ENCODE measurements around the gene PPOX.
A peak's percentile ranks its signal among the peaks of the same experiment; 100 is the strongest.

Gene PPOX

DNA sequence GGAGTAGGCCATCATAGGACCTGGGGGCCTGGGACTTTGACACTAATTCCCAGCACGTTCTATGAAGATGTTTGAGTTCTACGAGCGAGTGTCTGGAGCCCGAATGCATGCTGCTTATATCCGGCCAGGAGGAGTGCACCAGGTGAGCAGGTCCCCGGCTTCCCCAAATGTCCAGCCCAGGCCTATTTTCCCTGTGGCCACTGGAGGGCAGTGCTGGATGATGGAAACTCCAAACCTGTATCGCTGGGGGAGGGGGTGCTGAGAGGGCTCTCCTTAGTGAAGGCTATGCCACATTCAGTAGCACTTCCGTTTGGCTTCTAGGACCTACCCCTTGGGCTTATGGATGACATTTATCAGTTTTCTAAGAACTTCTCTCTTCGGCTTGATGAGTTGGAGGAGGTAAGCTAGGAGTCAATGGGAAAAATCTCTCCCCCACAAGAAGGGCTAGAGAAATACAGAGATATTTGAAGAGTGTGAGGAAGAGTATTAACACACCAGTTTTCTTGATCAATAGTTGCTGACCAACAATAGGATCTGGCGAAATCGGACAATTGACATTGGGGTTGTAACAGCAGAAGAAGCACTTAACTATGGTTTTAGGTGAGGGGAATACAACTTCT is 43.7 kb downstream of the PPOX start:
- H3K27ac ChIP-seq: no peak overlapping the region
- no peak for TF ChIP-seq ZFX (IDR thresholded peaks at IDR 0.05; ENCODE audit: borderline replicate concordance)
- TF ChIP-seq, protein P1, sequence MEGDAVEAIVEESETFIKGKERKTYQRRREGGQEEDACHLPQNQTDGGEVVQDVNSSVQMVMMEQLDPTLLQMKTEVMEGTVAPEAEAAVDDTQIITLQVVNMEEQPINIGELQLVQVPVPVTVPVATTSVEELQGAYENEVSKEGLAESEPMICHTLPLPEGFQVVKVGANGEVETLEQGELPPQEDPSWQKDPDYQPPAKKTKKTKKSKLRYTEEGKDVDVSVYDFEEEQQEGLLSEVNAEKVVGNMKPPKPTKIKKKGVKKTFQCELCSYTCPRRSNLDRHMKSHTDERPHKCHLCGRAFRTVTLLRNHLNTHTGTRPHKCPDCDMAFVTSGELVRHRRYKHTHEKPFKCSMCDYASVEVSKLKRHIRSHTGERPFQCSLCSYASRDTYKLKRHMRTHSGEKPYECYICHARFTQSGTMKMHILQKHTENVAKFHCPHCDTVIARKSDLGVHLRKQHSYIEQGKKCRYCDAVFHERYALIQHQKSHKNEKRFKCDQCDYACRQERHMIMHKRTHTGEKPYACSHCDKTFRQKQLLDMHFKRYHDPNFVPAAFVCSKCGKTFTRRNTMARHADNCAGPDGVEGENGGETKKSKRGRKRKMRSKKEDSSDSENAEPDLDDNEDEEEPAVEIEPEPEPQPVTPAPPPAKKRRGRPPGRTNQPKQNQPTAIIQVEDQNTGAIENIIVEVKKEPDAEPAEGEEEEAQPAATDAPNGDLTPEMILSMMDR (IDR thresholded peaks at IDR 0.05): peak; percentile 99

DNA sequence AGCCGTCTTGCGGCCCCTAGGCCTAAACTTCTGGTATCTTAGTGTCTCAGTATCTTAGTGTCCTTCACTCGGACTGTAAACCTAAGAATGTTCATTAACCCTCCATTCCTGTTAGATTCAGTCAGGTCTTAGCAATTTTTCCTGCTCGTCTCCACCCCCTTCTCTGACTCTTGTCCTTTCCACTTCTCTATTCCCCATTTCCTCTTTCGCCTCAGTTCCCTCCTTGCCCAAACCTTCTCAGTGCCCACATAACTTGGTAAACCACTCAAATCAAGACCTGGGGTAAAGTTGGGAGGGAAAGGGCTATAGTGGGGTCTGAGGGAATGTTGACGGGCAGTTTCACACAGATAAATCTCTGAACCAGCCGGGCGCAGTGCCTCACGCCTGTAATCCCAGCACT is 48.1 kb downstream of the PPOX start:
- H3K27ac ChIP-seq: no peak overlapping the region
- TF ChIP-seq, protein P1 (IDR thresholded peaks at IDR 0.05): no peak
- no peak for TF ChIP-seq ZFX (IDR thresholded peaks at IDR 0.05; ENCODE audit: borderline replicate concordance)

DNA sequence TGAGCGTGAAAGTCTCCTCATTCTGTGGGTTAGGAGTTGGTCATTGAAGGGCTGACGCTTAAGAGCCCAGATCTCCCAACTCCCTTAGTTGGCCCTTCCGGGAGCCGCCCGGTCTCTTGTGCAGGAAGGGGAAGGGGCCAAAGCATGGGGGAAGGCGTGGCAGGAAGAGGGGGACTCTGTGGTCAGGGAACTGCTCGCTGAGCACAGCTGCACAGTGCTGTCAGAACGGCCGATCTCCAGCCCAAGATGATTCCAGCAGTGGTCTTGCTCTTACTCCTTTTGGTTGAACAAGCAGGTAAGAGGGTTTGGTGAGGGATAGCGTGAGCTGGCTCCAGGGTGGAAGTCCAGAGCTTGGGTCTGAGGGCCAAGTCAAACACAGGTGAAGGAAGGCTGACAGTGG is 48.9 kb downstream of the PPOX start, which contains the start of gene FCER1G:
FCER1G (plus strand) TSS at position 220 of the 400 bp plus-strand sequence; CDS start at position 247, 27 bp downstream.
- H3K27ac ChIP-seq: no peak within 1 kb of the TSS
- TF ChIP-seq, protein P1 (IDR thresholded peaks at IDR 0.05): no peak
- TF ChIP-seq ZFX (IDR thresholded peaks at IDR 0.05; ENCODE audit: borderline replicate concordance): no peak

DNA sequence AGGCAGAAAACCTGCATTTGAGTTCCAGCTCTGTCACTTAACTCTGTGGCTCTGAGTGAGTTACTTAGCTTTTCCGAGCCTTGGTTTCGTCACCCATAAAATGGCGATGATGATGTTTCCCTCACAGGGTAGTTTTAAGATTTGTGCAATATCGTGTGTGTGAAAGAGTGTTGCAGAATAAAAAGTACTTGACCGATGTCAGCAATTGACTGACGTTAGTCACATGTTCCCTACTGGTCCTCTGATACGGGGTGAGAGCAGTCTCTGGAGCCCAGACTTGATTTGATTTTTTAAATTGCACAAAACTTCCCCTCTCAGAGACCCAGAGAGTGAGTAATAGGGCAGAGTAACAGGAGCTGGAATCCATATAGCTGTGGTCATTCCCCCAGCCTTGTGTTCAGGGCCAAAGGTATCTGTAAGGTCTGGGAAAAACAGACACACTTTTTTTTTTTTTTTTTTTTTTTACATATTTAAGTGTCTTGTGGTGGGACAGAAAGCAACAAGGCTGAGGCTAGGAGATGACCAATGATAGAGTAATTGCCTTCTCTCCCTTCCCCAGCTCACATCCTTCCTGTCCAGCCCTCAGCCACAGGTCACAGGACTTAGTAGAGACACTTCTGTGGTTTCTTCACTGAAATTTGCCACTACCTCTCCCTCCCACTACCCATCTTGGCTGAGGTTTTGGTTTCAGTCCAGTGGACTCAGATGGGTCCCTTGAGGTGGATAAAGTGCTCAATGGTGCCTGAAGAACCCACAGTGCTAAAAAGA is 50.9 kb downstream of the PPOX start:
- TF ChIP-seq ZFX (IDR thresholded peaks at IDR 0.05; ENCODE audit: borderline replicate concordance): no peak
- TF ChIP-seq, protein P1 (IDR thresholded peaks at IDR 0.05): no peak
- H3K27ac ChIP-seq: no peak overlapping the region

DNA sequence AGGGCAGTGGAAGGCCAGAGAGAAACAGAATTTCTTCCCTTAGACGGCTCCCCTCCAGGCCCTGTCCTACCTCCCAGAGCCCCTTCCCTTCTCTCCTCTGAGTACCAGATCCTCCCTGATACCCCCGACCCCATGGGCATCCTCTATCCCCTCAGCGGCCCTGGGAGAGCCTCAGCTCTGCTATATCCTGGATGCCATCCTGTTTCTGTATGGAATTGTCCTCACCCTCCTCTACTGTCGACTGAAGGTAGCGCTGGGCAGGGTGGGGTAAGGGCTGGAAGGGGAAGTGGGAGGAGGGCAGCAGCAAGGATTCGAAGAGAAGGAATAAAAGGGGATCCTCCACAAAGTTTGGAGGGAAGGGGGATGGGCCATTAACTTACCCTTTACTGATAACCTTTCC is 51.6 kb downstream of the PPOX start:
- no peak for TF ChIP-seq ZFX (IDR thresholded peaks at IDR 0.05; ENCODE audit: borderline replicate concordance)
- TF ChIP-seq, protein P1 (IDR thresholded peaks at IDR 0.05): no peak
- no peak overlapping the region for H3K27ac ChIP-seq

DNA sequence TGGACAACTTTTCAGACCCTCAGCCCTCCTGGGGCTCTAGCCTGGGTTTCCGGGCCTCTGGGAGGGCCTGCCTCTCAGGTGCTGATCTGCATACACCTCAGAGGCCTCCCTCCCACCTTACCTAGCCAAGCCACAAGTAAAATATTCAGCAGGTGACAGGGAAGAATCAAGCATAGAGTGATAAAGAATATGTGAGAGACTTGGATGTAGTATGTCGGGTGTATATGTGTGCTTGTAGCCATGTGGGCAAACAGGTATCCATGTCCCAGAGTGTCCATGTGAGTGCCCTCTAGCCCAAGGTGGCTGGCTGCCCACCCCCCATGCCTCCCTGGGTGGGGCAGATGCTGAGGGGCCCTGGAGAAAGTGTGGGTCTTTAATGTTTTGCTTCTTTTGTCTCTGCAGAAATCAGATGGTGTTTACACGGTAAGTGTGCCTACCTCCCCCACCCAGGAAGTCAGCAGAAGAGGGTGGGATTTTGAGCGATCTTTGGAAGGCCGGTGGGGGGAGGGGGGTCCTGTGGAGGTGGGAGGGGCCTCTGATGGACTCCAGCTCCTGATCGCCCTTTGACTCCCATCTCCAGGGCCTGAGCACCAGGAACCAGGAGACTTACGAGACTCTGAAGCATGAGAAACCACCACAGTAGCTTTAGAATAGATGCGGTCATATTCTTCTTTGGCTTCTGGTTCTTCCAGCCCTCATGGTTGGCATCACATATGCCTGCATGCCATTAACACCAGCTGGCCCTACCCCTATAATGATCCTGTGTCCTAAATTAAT is 52.3 kb downstream of the PPOX start:
- TF ChIP-seq, protein P1 (IDR thresholded peaks at IDR 0.05): no peak
- TF ChIP-seq ZFX (IDR thresholded peaks at IDR 0.05; ENCODE audit: borderline replicate concordance): no peak
- H3K27ac ChIP-seq: no peak overlapping the region
